Gastroesophageal sphincter (tissue), 3 donors: ENCODE results near the gene IL7R.

Experiments
- EP300 ChIP-seq: sonication (generic); formaldehyde crosslinking; IDR thresholded peaks from one replicate; pipeline ENCODE4 v1.6.1; 2017; ENCODE audit warnings: antibody characterized with exemption, mild to moderate bottlenecking
- POLR2A ChIP-seq, 2 donors: fragments of 450-650 bp; IDR thresholded peaks; one replicate each; pipeline ENCODE4 v1.6.1; 2017; ENCODE audit warnings: antibody characterized with exemption in 2 of 2, mild to moderate bottlenecking in 2 of 2, moderate library complexity in 1 of 2
- POLR2AphosphoS5 ChIP-seq: sonication (generic); formaldehyde crosslinking; IDR thresholded peaks from one replicate; pipeline ENCODE4 v1.6.1; 2017; ENCODE audit warnings: antibody characterized with exemption
- TF ChIP-seq, protein P1 (sequence below), 4 experiments: fragments of 200-600 bp in 2 of 4; fragments of 450-650 bp in 2 of 4; sonication (generic) in 1 of 4; IDR thresholded peaks; one replicate each; pipeline ENCODE4 v1.5.1; 2017 to 2019; ENCODE audit warnings: antibody characterized with exemption in 4 of 4, mild to moderate bottlenecking in 2 of 4, moderate library complexity in 2 of 4

DNA sequence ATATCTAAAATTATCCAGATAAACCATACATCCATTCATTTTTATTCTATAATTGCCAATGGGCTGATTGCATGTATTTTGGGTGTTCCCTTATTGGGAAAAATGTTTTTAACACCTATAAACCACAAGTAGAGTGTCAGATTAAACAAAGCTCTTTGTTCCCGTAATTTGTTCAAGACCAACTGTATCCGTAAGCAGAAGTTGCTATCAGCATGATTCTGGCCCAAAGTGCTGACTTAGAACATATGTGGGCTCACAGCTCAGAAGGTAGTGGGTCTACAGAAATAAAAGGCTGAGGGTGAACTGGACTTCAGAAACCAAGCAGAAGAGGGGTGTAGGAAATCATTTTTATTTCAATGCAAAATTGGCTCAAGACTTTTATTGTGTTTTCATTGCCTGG, 23.5 kb upstream of the IL7R start:
- TF ChIP-seq, protein P1, sequence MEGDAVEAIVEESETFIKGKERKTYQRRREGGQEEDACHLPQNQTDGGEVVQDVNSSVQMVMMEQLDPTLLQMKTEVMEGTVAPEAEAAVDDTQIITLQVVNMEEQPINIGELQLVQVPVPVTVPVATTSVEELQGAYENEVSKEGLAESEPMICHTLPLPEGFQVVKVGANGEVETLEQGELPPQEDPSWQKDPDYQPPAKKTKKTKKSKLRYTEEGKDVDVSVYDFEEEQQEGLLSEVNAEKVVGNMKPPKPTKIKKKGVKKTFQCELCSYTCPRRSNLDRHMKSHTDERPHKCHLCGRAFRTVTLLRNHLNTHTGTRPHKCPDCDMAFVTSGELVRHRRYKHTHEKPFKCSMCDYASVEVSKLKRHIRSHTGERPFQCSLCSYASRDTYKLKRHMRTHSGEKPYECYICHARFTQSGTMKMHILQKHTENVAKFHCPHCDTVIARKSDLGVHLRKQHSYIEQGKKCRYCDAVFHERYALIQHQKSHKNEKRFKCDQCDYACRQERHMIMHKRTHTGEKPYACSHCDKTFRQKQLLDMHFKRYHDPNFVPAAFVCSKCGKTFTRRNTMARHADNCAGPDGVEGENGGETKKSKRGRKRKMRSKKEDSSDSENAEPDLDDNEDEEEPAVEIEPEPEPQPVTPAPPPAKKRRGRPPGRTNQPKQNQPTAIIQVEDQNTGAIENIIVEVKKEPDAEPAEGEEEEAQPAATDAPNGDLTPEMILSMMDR (IDR thresholded peaks at IDR 0.05), result no peak
- TF ChIP-seq POLR2A (IDR thresholded peaks at IDR 0.05) (no peak), EP300 (no peak), POLR2AphosphoS5 (no peak)
